GM21529 (cell line): ENCODE results near the gene TCEAL7.
"Not testable (repeated sequence)": the region's sequence is repeated elsewhere in the genome, so short reads cannot be mapped to it uniquely, and the experiment has no call there.

Source experiments
- ATAC-seq: cut with Tn5 transposase; IDR thresholded peaks from one replicate; pipeline ENCODE4 v1.9.1; 2021; ENCODE audit not compliant: unreplicated experiment

The TCEAL7 gene

GRCh38 chrX:103329991-103330390 lies at the start of gene TCEAL7:
Gene TCEAL7, plus strand, starts transcription at chrX:103330239. Its CDS starts 1,165 bp downstream, at chrX:103331404.
- no peak for ATAC-seq

GRCh38 chrX:103293118-103293517 lies 36.9 kb upstream of the TCEAL7 start:
- no peak for ATAC-seq

- ATAC-seq, result no peak
These were observed 25.3 kb upstream of the TCEAL7 start for GRCh38 chrX:103304705-103305104.

GRCh38 chrX:103305666-103306065 lies 24.4 kb upstream of the TCEAL7 start:
- ATAC-seq, result not testable (repeated sequence)

GRCh38 chrX:103309860-103310554 lies 20.0 kb upstream of the TCEAL7 start:
- no peak for ATAC-seq

- ATAC-seq, result peak; percentile 98
These were observed 19.3 kb upstream of the TCEAL7 start, which contains the start of gene BEX2 for GRCh38 chrX:103310555-103311398. Gene BEX2, minus strand, starts transcription at chrX:103310990. Its CDS starts 1,014 bp downstream, at chrX:103309976.

- ATAC-seq, result no peak
These were observed 18.6 kb upstream of the TCEAL7 start for GRCh38 chrX:103311399-103311780.

GRCh38 chrX:103330681-103331288 lies 746 bp downstream of the TCEAL7 start:
- ATAC-seq, result no peak

GRCh38 chrX:103338663-103339062 lies 8.6 kb downstream of the TCEAL7 start:
- no peak for ATAC-seq

GRCh38 chrX:103343105-103343504 lies 13.1 kb downstream of the TCEAL7 start:
- ATAC-seq, result peak; percentile 78

GRCh38 chrX:103344606-103345005 lies 14.6 kb downstream of the TCEAL7 start:
- no peak for ATAC-seq

- ATAC-seq, result no peak
These were observed 17.8 kb downstream of the TCEAL7 start for GRCh38 chrX:103347682-103348397.

- ATAC-seq, result peak; percentile 62
These were observed 26.2 kb downstream of the TCEAL7 start, which contains the start of gene TCEAL9 for GRCh38 chrX:103356130-103356798. Gene TCEAL9, plus strand, starts transcription at chrX:103356506. Its CDS starts 1,179 bp downstream, at chrX:103357685.

- peak; percentile 24 for ATAC-seq
These were observed 26.8 kb downstream of the TCEAL7 start for GRCh38 chrX:103356858-103357257.

GRCh38 chrX:103357871-103358270 lies 27.8 kb downstream of the TCEAL7 start:
- ATAC-seq, result no peak

GRCh38 chrX:103359605-103360004 lies 29.6 kb downstream of the TCEAL7 start:
- not testable (repeated sequence) for ATAC-seq

GRCh38 chrX:103360092-103360491 lies 30.1 kb downstream of the TCEAL7 start:
- no peak for ATAC-seq

- no peak for ATAC-seq
These were observed 30.9 kb downstream of the TCEAL7 start for GRCh38 chrX:103360916-103361315.

- ATAC-seq, result no peak
These were observed 31.8 kb downstream of the TCEAL7 start for GRCh38 chrX:103361798-103362197.

- no peak for ATAC-seq
These were observed 32.4 kb downstream of the TCEAL7 start for GRCh38 chrX:103362474-103362873.
